Measurements from ENCODE around the gene CAMK2B. TPM values are rescaled to one million over a fixed set of nuclear protein-coding genes. Genes with fewer than 3 reads are reported as not detected.

CAMK2B gene
- total RNA-seq, 1 donor from 2014 or later, result not detected

DNA sequence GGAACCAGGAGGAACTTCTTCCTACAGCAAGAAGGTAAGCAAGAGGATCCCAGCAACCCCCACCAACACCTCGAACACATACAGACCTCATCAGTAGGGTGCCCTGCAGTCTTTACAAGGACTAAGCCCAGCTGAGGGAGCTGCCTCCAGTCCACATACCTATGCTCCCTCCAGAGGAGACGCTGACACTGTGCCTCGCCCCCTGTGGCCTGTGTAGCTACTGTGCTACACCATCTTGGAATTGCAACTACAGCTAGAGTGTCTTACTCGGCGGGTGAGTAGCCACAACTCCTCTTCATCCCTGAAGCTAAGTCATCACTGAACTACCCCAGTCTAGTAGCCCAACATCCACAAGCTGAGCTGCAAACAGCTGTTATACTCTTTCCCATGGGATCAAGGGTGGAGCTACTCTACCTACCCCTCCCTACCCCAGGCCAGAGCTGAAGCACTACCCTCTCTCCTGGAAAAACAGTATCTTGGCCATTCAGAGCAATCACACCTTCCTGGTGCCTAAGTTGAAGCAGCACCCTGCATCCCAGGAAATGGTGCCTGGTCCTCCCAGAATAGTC, 42.2 kb upstream of the CAMK2B start:
- no peak overlapping the region for H3K4me3 ChIP-seq (ENCODE audit: low read depth, low read length)
- TF ChIP-seq, protein P1, sequence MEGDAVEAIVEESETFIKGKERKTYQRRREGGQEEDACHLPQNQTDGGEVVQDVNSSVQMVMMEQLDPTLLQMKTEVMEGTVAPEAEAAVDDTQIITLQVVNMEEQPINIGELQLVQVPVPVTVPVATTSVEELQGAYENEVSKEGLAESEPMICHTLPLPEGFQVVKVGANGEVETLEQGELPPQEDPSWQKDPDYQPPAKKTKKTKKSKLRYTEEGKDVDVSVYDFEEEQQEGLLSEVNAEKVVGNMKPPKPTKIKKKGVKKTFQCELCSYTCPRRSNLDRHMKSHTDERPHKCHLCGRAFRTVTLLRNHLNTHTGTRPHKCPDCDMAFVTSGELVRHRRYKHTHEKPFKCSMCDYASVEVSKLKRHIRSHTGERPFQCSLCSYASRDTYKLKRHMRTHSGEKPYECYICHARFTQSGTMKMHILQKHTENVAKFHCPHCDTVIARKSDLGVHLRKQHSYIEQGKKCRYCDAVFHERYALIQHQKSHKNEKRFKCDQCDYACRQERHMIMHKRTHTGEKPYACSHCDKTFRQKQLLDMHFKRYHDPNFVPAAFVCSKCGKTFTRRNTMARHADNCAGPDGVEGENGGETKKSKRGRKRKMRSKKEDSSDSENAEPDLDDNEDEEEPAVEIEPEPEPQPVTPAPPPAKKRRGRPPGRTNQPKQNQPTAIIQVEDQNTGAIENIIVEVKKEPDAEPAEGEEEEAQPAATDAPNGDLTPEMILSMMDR (conservative IDR thresholded peaks at IDR 0.05; ENCODE audit: low read depth, low read length), result no peak
- no peak for DNase-seq (ENCODE audit: low read depth)

DNA sequence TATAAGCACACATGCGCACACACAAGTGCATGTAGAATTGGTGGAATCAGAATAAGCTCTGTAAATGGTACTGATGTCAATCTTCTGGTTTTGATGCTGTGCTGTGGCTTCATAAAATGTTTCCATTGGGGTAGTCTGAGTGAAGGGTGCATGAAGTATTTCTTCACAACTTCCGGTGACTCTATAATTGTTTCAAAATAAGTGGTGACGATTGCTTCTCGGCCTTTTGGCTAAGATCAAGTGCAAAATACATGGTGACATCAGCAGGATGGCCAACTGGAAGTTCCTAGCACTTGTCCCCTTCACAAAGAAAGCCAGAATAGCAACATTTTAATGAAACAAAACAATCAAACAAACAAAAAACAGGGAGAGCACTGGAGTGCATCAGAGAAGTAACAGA, 41.6 kb upstream of the CAMK2B start:
- TF ChIP-seq, protein P1 (conservative IDR thresholded peaks at IDR 0.05; ENCODE audit: low read depth, low read length), result no peak
- no peak for DNase-seq (ENCODE audit: low read depth)
- H3K4me3 ChIP-seq (ENCODE audit: low read depth, low read length), result no peak overlapping the region

DNA sequence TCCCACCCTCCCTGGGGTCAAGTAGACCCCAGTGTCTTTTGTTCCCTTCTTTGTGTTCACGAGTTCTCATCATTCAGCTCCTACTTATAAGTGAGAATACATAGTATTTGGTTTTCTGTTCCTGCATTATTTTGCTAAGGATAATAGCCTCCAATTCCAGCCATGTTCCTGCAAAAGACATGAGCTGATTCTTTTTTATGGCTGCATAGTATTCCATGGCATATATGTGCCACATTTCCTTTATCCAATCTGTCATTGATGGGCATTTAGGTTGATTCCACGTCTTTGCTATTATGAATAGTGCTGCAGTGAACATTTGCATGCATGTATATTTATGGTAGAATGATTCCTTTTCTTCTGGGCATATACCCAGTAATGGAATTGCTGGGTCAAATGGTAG, 28.3 kb upstream of the CAMK2B start:
- DNase-seq (ENCODE audit: low read depth), result no peak
- no peak overlapping the region for H3K4me3 ChIP-seq (ENCODE audit: low read depth, low read length)
- TF ChIP-seq, protein P1 (conservative IDR thresholded peaks at IDR 0.05; ENCODE audit: low read depth, low read length), result no peak

DNA sequence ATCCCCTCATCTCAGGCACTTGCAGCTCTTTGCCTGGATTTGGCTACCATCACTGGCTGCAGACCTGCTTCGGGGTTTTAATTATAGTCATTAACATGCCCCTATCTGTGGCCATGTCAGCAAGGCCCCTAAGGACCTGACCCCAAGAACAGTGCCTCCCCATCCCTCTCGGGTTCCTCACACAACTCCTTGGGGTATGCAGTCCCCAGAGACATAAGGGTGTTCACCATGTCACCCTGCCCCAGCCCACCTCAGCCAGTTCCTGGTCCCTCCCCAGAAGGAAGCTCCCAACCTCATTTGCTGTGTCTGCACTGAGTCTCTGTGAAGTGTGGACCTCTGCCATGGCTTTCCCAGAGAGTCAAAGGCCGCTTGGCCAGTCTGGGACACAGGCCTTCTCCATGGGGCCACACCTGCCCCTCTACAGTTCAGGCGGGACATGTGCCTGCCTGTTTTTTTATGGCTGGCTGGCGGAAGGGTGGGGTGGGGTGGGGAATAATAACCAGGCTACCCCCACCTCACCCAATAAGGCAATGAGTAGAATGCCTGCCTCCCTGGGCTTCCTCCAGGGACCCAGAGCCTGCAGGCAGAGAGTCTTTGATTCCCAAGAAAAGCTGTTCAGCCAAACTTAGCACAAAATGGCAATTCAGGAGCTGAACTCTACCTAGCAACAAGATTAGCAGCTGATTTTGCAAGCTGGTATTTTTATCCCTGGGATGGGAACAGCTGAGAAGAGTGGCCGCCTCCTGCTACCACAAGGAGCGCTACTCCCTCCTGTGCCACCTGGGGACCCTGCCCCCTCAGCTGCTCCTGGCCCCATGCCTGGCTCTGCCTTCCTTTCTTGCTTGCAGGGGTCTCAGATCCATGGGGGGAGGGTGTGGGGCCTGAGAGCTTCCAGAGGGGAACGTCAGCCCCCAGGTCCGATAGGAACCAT, 23.7 kb upstream of the CAMK2B start:
- H3K4me3 ChIP-seq (ENCODE audit: low read depth, low read length), result no peak overlapping the region
- TF ChIP-seq, protein P1 (conservative IDR thresholded peaks at IDR 0.05; ENCODE audit: low read depth, low read length), result no peak
- no peak for DNase-seq (ENCODE audit: low read depth)

DNA sequence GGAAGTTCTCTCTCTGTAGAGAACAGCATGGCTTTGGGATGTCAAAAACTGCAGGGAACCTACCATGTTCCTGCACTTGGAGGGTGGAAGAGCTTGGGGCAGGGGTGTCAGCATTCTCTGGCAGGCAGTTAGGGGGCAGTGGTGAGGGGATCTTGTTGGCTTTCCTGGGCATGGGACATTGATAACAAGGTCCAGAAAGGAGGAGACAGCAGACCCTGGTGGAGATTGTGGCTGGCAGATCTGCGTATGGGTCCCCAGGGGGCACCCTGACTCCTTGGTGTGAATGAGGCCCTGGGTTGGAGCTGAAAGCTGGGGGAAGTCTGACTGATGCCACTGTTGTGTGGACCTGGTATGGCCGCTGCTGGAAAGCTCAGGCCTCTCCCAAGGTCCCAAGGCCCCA, 22.9 kb upstream of the CAMK2B start:
- TF ChIP-seq, protein P1 (conservative IDR thresholded peaks at IDR 0.05; ENCODE audit: low read depth, low read length), result peak; percentile 57
- no peak for DNase-seq (ENCODE audit: low read depth)

DNA sequence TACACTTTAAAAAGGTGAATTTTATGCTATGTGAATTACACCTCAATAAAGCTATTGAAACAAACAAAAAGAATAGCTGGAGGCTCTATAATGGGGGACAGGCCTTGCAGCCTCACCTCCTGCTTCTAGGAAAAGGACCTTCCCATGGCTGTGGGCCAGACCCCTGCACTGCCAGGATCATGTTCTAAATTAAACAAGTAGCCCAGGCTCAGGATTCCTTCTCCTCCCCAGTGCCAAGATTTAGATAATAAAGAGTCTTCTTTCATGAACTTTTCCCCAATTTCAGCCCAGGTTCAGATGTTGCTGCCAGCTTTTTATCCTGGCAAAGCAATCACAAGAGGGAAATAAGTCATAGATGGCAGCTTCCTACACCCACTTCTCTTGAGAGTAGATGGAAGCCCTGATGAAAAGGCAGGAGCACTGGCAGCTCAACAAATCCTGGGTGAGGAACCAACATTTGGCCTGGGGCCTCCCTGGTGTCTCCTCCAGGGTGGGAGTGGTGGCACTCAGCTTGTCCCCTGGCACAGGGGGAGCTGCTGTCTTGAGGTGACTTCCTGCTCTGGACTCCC, 22.2 kb upstream of the CAMK2B start:
- H3K4me3 ChIP-seq (ENCODE audit: low read depth, low read length), result no peak overlapping the region
- TF ChIP-seq, protein P1 (conservative IDR thresholded peaks at IDR 0.05; ENCODE audit: low read depth, low read length), result no peak
- no peak for DNase-seq (ENCODE audit: low read depth)

More for the DNA sequence above, 22.9 kb upstream of the CAMK2B start:
- H3K4me3 ChIP-seq (ENCODE audit: low read depth, low read length), result no peak overlapping the region

Measured in epithelial cell of proximal tubule (primary cell).